Stimulated activated CD8-positive, alpha-beta memory T cell treated with anti-CD3 and anti-CD28 coated beads, Interleukin-15, amount 100 ng/mL, for 48 hours (primary cell): ENCODE data around the gene RAPGEF6.
A peak's percentile ranks its signal among the peaks of the same experiment; 100 is the strongest.
"Not testable (repeated sequence)": the region's sequence is repeated elsewhere in the genome, so short reads cannot be mapped to it uniquely, and the experiment has no call there.

Source experiments
- DNase-seq, 2 donors: peaks; one replicate each; pipeline ENCODE4 v3.0.0-alpha.2; 2020; ENCODE audit warnings: low read depth in 2 of 2

Gene RAPGEF6

DNA sequence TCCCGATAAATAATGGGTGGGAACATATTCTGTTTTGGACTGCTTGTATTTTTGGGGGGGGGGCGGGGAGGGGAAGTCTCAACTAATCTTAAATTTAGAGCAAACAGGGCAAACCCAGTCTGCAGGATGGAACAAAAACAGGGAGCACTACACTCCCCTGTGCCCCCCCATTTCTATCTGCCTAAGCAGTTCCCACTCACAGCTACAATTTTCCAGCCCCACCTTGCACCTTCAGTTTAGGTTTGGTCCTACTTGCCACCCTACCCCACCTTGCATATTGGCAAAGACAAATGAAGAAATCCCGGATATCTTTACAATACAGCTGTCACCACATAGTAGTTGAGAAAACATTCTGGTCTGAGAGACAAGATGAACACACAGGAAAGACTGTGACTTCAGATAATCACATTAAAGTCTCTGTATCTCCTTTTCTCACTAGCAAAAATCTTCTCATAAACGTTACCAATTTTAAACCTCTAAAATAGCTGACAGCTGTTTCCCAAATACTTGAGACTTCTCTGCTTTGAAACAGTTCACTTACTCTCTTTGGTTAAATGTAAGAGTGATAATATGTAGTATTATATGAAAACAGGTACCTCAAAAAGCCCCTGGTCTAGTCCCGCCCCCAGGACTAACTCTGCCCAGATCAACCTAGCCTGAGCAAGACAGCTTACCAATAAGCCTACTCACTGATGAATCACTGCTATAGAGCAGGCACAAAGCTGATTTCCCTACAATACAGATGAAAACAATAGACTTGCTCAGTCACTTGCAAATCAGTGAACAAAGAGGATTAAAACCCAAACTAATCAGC is 5.2 kb upstream of the RAPGEF6 start:
- DNase-seq, result peak; percentile 32 to 53

GRCh38 chr5:131639148-131639547 is 4.1 kb upstream of the RAPGEF6 start:
- DNase-seq, result no peak

- no peak for DNase-seq
These were observed 2.7 kb upstream of the RAPGEF6 start for GRCh38 chr5:131637694-131638093.

- no peak for DNase-seq
These were observed 899 bp upstream of the RAPGEF6 start for GRCh38 chr5:131635684-131636572.

DNA sequence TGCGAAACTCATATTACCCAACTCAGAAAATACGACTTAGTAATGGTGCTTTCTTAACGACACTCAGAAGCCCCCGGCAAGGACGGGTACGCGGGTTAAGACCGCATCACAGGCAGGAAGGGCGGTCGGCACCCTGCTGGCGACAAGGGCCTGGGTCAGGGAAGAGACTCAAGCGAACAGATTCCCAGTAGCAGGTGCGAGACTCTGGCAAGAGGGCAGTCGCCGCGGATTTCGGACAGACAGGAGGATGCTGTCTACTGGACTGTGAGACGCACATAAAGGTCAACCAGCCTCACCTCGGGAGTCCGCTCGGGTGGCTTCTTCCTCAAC is 398 bp downstream of the RAPGEF6 start:
- peak; percentile 35 to 51 for DNase-seq

GRCh38 chr5:131634238-131634637 is 791 bp downstream of the RAPGEF6 start:
- no peak for DNase-seq

DNA sequence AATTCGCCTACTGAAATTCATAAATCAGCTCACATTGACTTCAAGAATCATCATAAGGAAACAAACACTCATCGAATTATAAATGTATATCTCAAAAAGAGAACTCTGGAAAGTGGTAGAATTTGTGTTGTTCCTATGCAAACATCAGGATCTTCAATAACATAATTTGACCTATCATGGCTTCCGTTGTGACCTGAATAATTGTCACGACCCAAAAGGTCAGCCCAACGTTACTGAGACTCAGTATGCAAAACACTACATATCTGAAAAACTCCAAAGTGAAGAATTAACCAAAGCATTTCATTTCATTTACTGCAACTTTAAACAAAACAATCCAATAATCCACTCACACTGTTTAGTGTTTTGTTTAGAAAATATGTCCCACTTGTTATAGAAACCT is 1.2 kb downstream of the RAPGEF6 start:
- no peak for DNase-seq

- no peak for DNase-seq
These were observed 4.1 kb downstream of the RAPGEF6 start for GRCh38 chr5:131630963-131631350.

DNA sequence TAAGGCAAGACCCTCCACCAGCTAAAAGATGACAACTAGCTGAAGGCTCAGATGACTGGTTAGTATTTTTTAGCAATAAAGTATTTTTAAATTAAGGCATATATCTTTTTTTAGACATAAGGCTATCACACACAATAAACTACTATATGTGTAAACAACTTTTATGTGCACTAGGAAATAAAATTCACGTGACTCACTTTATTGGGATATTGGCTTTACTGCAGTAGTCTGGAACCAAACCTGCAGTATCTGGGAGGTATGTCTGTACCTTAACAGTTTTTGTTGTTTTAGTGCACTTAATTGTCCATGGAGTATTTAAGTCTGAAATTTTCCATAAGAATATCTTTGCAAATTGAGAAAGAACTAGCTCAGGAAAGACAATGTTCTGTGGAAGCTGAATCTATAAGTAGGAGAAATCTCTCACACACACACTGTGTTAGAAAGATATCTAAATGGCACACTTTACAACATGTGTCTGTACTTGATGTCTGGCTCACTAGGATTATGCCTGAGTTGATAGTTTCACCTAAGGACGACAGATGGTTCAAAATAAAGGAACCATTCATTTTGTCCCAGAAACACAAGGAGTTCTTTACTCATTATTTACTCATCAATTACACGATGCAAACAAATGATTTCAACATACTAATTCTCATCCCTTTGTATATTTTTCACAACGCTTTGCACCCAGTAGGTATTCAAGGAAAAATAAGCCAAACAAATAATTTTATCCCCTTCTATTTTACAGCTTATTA is 4.6 kb downstream of the RAPGEF6 start:
- DNase-seq, result no peak

DNA sequence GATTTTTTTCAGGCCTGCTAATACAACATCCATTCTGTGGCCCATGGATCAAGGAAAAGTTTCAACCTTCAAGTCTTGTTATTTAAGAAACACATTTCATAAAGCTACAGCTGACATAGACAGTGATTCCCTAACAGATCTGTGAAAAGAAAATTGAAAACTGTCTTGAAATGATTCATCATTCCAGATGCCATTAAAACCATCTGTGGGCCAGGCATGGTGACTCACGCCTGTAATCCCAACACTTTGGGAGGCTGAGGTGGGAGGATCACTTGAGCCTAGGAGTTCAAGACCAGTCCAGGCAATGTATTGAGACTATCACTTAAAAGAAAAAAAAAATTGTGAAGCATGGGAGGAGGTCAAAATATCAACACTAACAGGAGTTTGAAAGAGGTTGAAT is 6.0 kb downstream of the RAPGEF6 start:
- no peak for DNase-seq

- no peak for DNase-seq
These were observed 7.7 kb downstream of the RAPGEF6 start for GRCh38 chr5:131627207-131627865.

- no peak for DNase-seq
These were observed 12.4 kb downstream of the RAPGEF6 start for GRCh38 chr5:131622633-131623032.

- DNase-seq, result not testable (repeated sequence)
These were observed 13.9 kb downstream of the RAPGEF6 start for GRCh38 chr5:131621164-131621563.

DNA sequence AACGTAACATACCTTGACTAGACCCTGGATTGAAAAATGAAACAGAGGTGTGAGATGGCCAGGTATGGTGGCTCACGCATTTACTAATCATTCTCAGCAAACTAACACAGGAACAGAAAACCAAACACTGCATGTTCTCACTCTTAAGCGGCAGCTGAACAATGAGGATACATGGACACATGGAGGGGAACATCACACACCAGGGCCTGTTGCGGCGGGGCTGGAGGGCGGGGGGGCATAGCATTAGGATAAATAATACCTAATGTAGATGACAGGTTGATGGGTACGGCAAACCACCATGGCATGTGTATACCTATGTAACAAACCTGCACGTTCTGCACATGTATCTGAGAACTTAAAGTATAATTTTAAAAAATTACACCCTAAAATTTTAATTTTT is 15.9 kb downstream of the RAPGEF6 start:
- DNase-seq, result no peak

DNA sequence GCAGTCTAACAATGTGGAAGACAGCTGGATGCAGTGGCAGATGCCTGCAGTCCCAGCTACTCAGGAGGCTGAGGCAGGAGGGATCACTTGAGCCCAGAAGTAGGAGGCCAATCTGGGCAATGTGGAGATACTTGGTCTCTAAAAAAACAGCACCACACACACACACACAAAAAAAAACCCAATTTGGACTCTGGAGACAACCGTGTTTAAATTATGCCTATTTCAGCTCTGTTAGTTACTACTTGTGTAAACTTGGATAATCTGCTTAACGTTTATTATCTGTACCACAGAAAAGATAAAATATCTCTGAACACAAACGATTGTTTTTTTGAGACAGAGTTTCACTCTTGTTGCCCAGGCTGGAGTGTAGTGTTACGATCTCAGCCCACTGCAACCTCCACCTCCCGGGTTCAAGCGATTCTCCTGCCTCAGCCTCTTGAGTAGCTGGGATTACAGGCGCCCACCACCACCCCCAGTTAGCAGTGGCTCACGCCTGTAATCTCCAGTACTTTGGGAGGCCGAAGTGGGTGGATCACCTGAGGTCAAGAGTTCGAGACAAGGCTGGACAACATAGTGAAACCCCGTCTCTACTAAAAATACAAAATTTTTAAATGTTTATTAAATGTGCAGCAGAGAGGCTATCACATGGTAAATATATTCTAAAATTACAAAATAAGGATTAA is 17.7 kb downstream of the RAPGEF6 start:
- no peak for DNase-seq

- no peak for DNase-seq
These were observed 19.1 kb downstream of the RAPGEF6 start for GRCh38 chr5:131615957-131616356.

DNA sequence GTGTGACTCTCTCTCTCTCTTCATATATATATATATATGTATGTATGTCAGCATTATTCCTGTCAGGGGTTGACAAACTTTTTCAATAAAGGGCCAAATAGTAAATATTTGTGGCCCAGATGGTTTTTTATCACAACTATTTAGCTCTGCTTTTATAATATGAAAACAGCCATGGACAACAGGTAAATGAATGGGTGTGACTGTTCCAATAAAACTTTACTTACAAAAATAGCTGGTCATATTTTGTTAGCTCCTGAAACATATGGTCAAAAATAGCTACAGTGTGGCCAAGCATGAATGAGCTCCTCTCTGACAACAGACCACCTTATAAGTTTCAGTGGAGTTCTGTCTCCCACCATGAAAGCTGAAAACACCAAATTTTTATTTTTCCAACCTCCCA is 21.6 kb downstream of the RAPGEF6 start:
- DNase-seq, result no peak

DNA sequence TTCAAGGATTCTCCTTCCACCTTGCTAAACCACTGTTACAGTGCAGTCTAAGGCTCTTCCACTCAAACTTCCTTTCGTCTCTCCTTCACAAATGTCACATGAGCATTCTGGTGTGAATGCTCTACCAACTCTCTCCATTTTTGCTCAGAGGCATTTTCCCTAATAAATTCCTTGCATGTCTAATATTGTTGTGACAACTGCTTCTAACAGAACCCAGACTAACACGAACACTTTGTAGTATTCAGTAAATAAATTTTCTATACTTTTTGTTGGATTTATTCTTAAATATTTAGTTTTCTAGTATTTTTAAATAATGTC is 24.0 kb downstream of the RAPGEF6 start:
- DNase-seq, result no peak

GRCh38 chr5:131610198-131611063 is 24.6 kb downstream of the RAPGEF6 start:
- DNase-seq, result no peak

DNA sequence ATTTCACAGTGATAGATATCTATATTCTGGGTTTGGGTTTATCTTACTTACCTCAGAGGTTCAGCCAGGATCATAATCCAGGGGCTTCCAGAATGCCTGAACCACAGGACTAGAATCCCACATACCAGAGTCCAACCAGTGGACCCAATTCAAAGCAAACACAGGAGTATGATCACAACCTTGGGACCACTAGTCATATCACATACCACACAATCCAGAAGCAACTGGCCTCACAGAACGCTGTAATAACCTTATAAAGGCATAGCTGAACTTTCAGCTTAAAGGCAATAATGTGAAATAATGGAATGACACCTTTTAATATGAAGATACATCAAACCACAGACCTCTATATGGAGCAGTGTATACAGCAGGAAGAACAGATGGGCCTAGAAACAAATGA is 25.3 kb downstream of the RAPGEF6 start:
- DNase-seq, result no peak
